DOHH2 (cell line): Measurements from ENCODE around the gene ZNF561.

Experiments
- EZH2phosphoT487 ChIP-seq: fragments of 200-600 bp; sonication (generic); IDR thresholded peaks from 2 replicates; pipeline ENCODE4 v1.6.1; 2017; ENCODE audit warnings: borderline replicate concordance, mild to moderate bottlenecking, antibody characterized with exemption, low read length, moderate library complexity, mixed read lengths
- TF ChIP-seq, protein P1 (sequence below): fragments of 200-600 bp; sonication (generic); IDR thresholded peaks from one replicate; pipeline ENCODE4 v1.5.1; 2014; ENCODE audit warnings: antibody characterized with exemption, mild to moderate bottlenecking, low read depth, low read length; ENCODE audit not compliant: poor library complexity, severe bottlenecking

DNA sequence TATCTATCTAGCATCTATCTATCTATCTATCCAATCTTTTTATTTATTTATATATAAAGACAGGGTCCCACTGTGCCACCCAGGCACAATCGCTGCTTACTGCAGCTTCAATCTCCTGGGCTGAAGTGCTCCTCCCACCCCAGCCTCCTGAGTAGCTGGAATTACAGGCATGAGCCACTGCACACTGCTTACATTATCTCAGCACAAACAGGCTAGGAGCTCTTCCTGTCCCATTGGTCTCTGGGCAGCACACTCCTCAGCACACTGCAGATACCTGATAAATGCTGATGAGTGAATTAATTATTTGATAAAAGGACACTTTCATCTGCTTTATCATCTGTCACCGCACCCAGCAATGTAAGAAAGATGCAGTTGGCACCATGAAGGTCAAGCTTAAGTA is 37.7 kb upstream of the ZNF561 start:
- TF ChIP-seq, protein P1, sequence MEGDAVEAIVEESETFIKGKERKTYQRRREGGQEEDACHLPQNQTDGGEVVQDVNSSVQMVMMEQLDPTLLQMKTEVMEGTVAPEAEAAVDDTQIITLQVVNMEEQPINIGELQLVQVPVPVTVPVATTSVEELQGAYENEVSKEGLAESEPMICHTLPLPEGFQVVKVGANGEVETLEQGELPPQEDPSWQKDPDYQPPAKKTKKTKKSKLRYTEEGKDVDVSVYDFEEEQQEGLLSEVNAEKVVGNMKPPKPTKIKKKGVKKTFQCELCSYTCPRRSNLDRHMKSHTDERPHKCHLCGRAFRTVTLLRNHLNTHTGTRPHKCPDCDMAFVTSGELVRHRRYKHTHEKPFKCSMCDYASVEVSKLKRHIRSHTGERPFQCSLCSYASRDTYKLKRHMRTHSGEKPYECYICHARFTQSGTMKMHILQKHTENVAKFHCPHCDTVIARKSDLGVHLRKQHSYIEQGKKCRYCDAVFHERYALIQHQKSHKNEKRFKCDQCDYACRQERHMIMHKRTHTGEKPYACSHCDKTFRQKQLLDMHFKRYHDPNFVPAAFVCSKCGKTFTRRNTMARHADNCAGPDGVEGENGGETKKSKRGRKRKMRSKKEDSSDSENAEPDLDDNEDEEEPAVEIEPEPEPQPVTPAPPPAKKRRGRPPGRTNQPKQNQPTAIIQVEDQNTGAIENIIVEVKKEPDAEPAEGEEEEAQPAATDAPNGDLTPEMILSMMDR = no peak
- no peak for TF ChIP-seq EZH2phosphoT487
